Activated CD8-positive, alpha-beta memory T cell treated with anti-CD3 and anti-CD28 coated beads, Interleukin-2, amount 50 U/mL, for 4 hours (primary cell): Measurements from ENCODE around the gene C20orf204.
A peak's percentile ranks its signal among the peaks of the same experiment; 100 is the strongest.

Source experiments
- DNase-seq: peaks from one replicate; pipeline ENCODE4 v3.0.0-alpha.2; 2020

C20orf204 gene

DNA sequence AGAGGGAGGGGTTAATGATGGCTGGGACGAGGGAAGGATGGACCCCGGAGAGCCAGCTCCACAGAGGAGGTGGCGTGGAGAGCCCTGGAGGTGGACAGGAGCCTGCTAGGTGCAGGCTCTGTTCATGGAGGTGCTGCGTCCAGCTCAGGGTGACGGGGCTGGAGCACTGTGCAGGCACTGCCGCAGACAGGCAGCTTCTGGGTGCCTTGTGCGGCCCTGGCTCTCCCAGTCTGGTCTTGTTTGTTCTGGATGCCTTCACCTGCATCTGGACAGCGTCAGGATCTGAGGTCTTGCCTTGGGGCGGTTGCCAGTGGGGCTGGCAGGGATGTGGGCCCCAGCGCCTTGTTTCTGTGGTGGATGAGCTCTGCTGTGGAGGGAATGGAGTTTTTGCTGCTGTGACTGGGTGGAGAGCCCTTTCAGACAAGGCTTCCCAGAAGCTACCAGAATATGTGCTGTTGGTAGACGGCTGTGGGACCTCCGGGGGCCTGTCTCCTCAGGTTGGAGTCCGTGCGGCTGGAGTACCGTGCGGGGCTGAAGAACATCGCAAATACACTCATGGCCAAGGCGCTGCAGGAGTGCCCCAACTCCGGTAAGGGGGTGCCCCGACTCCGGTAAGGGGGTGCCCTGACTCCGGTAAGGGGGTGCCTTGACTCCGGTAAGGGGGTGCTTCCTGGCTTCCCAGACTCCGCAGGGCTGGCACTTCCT, 7.8 kb upstream of the C20orf204 start:
- DNase-seq, result no peak

DNA sequence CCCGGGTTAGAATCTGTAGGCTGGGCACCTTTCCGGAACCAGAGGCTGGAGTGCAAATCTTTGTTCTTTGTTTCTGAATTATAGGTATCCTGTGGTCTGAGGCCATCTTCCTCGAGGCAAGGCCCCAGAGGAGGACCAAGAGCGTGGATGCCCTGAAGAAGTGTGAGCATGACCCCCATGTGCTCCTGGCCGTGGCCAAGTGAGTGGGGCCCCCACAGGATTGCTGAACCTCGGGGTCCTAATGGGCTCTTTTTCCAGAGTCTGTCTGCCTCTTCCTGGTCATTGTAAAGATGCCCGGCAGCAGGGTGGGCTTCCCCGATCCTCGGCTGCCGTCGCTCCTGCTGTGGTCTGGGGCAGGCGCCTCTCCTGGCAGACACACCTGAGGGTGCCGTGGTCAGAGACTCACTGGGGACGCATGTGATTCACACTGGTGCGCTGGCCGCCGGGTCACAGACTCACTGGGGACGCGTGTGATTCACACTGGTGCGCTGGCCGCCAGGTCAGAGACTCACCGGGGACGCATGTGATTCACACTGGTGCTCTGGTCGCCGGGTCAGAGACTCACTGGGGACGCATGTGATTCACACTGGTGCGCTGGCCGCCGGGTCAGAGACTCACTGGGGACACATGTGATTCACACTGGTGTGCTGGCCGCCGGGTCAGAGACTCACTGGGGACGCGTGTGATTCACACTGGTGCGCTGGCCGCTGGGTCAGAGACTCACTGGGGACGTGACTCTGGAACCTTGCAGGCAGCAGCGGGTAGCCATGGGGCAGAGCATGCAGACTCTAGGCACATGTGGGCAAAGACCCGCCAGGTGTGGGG, 6.5 kb upstream of the C20orf204 start:
- DNase-seq, result no peak

DNA sequence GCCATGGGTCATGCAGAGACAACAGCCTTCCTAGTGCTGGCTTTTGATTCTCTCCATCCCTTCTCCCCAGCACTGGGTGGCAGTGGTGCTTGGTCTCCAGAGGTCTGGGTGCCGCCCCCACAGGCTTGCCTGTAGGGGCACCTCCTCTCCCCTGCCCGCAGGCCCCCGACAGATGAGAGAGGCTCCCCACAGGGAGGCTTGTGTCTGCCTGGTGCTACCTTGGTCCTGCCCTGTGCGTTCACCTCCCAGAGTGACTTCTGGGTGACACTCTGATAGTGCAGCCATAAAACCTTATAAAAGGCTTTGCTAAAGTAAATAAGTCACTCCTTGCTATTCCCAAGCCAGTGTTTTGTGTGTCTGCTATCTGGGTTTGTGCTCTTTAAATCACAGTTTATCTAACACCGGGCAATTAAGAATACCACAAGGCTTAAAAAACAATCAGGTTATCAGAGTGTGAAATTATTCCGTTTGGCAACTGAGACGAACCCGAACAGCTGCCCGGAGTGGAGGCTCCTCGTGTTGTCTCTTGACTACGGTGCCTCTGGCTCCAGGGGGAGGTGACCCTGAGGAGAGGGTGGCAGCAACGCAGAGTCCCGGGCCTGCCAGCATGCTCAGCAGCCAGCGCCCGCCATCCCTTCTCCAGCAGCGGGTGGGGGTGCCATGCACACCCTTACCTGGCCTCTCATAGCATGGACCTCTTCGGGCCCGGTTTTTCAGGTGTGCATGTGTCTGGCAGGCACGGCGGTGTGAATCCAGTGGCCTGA, 5.4 kb upstream of the C20orf204 start:
- no peak for DNase-seq

DNA sequence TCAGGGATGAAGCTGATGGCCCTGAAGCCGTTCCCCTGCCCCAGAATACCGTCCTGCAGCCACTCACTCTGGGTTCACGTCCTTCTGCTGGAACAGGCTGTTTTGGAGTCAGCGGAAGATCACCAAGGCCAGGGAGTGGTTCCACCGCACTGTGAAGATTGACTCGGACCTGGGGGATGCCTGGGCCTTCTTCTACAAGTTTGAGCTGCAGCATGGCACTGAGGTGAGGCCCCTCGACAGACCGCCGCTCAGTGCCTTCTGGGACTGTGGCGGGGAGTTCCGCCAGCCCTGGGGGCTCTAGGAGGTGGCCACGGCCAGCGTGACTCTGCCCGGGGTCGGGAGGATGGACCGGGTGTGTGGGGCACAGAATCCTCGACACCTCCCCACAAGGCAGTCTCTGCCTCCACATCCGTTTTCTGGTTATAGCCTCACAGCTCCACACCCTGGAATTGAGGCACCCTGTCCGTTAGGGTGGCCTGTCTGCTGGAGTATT, 4.1 kb upstream of the C20orf204 start:
- DNase-seq, result no peak

DNA sequence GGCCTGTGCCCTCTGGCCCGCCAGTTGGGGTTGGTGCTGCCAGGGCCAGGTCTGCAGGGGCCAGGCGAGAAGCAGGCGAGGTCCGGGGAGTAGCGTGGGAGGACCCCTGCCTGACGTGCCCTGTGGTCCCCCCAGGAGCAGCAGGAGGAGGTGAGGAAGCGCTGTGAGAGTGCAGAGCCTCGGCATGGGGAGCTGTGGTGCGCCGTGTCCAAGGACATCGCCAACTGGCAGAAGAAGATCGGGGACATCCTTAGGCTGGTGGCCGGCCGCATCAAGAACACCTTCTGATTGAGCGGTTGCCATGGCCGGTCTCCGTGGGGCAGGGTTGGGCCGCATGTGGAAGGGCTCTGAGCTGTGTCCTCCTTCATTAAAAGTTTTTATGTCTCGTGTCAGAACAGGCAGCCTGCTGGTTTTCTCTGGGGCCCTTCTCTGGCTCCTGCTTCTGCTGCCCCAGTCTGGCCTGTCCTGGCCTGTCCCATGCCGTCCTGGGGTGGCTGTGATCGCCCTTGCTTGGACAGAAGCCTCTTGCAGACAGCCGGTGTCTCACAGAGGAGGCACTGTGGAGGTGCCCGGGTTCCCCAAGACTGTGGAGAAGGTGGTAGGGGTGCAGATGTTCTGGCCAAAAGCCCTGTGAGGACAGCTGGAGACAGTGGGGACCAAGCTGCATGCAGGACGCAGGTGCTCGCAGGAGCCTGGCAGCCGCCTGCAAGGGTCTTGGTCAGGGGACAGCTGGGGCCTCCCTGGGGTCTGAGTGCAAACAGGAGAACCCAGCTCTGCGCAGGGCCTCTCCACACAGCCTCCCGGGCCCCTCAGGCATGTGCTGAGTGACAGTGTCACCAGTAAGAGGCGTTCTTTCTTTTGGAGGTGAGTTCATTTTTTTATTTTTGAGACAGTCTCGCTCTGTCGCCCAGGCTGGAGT, 3.0 kb upstream of the C20orf204 start:
- DNase-seq, result no peak

DNA sequence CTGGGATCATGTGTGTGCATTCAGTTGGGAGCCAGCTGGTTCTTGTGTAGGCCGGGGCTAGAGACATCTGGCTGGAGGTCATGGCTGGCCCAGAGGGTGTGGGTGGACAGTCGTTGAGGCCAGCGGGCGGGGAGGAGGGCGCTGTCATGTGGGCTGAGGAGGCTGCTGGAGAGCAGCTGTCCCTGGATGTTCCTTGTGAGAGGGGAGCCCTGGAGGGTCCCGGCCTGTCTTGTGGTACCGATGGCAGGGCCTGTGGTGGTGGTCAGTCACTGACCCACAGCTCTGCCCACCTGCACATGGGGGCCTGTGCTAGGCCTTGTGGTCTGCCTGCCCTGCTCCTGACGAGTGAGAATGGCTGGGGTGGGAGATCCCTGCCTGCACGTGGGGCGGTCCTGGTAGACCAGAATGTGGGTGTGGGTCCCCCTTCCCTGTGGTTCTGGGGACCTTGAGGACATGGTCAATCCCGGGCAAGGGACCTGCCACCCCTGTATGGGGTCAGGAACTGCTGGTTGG, 1.9 kb upstream of the C20orf204 start:
- DNase-seq, result no peak

DNA sequence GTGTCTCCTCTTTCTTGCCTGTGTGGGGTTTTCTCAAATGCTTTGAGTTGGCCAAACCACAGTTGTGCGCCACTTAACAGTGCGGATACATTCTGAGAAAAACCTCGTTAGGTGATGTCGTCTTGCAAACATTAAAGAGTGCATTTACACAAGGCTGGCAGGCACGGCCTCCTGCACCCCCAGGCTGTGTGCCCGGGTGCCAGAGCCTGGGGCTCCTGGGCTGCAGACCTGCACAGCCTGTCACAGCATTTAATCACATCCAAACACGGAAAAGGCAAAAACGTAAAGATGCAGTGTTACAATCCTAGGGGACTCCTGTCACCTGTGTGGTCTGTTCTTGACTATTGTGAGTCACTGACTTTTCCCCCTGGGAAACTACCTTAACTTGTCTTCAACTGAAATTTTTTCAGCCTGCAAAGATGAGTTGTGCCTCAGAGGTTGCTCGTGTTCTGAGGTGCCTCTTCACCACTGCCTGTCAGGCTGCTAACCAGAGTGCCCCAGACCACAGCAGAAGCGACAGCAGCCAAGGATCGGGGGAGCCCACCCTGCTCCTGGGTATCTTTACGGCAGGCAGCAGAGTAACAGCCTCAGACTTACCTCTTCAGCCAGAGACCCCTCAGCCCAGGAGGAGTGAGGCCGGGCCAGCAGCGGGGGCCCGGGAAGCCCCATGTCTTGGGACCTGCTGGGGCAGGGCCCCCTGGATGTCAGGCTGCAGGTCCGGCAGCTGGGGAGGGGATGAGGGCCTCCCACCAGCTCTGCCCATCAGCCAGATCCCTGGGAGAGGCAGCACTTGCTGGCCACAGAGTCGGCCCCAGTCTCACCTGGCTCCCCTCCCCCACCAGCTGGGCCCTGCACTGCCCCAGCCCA, 683 bp upstream of the C20orf204 start:
- DNase-seq, result peak; percentile 43

DNA sequence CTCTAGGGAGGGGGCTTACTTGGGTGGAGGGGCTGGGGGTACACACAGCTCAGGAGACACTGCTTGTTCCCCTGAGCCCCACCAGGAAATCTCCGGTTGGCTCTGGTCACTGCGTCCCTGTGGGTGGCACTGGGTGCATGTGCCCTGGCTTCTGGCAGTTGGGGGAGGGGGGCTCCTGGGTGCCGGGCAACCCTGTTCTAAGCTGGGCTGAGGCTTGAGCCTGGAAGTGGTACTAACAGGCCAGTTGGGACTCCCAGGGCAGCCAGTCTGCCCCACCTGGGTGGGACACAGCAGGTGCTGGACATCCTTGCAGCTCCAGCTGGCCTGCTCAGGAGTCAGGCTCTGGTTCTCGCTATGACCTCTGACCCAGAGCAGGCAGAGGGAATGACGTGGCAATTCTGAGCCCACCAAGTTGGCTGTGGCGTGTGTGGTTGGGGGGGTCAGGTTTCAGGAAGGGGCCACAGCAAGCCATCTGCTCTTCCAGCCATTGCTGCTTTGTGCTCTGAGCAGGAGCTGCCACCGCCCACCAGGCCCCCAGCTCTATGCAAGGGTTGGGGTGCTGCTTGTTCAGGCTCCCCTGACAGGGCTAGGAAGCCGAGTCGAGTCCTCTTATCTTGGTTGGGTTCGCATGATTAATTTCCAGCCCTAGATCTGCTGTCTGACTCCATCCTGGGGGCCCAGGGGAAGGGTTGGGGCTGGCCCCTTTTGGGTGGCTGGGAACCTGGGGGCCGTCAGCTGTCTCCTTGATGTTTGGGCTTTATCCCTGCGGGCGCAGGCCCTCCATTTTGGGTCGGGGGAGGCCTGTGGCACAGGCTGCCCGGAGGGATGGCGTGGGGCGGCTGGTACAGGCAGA, 590 bp downstream of the C20orf204 start:
- no peak for DNase-seq

DNA sequence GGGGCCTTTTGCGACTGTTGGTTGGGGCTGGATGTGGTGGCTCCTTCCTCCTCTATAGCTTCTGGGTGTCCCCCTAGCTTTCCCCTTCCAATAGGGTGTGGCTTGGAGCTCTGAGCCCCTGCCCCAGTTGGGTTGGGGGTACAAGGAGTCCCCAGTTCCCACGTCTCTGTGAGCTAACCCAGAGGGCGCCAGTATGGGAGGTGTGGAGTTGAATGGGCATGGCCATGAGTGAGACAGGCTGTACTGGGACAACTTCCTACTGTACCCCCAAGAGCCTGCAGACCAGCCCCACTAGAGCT, 1.2 kb downstream of the C20orf204 start:
- no peak for DNase-seq

DNA sequence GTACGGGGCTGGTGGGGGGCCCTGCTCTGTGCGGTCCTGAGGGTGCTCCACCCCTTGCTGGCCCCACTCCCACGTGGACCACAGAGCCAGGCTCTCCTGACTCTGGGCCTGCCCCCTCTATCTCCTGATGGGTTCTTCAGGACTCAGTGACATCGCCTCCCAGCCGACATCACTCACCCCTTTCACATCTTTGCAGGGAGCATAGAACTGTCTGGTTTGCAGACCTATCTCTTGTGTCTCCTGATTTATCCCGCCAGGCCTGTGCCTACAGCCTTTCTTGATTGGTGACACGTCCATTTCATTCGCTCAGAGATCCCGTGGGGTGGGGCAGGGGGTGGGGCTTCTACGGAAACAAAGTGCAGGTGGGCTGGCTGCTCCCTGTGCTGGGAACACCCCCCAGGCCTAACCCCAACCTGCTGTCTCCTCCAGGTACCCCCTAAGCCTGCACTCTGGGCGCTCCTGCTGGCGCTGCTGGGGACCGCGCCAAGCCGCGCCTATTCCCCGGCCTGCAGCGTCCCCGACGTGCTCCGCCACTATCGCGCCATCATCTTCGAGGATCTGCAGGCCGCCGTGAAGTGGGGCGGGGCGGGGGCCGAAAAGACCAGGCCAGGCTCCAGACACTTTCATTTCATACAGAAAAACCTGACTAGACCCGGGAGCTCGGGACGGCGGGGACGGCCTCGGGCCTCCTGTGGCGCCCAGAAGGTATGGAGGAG, 1.7 kb downstream of the C20orf204 start:
- DNase-seq, result no peak

DNA sequence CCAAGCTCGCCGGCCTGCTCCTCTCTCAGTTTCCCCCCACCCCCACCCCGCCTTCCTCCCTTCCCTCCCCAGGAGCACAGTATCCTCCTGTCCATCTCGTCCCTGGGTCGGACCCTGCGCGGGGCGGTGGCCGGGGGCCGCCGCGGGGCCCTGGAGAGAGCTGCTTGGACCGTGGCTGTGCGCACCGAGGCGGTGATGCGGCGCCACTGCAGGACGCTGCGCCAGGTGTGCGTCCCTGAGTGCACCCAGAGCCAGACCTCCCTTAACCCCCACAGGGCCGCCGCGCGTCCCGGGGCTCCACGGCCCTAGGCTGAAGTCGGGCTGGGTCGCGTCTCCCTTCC, 2.2 kb downstream of the C20orf204 start:
- DNase-seq, result no peak

DNA sequence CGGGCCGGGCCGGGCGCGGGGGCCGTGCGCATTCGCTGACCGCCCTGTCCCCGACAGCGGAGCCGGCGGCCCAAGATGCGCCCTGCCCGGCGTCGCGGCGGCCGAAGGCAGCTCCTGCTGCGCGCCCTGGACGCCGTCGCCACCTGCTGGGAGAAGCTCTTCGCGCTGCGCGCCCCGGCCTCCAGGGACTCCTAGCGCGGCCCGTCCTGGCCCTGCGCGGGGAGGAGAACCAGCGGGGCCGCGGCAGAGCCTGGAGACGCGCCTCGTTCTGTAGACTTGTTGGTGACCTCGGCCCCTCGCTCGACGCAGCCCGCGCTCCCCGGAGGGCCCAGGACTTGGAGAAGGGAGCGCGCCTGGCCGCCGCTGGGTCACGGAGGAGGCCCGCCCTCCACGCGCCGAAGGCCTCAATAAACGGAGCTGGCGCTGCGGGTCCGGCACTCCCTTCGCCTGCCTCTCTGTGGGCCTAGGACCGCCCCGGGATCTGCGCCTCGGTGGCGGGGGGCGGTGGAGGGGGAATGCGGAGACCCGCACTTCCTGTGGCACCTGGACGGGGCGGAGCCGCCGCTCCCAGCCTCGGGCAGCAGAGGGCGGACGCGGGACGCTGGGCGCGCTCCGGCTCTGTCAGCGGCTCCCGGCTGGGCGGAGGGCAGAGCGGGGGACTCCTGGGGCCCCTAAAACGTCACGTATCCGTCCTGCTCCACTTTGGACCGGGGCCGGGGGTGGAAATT, 2.7 kb downstream of the C20orf204 start:
- DNase-seq, result peak; percentile 80

DNA sequence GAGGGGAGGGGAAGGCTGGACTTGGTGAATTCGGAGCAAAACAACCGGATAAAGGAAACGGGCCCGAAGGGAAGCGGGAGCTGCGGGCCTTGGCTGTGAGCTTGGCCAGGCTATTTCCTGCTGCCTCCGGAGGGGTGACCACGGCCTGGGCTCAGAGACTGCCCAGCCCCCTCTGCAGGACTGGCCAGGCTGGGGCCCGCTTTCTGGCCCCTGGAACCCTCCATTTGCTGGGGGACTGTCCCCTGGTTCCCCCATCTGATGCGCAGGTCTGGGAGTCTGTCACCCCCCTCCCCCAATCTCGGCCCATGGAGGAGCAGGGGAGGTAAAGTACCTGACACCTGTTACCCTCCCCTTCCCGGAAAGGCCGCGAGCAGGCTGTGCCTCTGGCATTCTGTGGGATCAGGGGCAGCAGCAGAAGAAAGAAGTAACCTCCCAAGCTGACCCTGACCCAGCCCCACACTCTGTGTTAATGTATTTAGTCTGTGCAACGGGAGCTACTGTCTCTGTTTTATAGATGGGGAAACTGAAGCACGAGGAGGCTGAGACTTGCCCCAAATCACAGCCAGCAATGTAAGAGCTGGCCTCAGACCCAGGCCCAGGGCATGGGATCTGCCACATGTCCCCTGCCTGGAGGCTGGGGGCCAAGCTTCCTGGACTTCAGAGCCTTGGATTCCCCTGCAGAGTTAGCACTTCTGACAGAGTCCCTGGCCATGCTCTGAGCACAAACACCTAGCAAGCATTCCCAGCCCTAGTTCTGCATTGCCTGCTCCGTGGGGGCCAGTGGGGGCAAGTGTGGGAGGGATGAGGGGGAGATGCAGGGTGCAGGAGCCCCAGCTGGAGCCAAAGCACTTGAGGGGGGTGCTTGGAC, 3.5 kb downstream of the C20orf204 start:
- DNase-seq, result no peak

DNA sequence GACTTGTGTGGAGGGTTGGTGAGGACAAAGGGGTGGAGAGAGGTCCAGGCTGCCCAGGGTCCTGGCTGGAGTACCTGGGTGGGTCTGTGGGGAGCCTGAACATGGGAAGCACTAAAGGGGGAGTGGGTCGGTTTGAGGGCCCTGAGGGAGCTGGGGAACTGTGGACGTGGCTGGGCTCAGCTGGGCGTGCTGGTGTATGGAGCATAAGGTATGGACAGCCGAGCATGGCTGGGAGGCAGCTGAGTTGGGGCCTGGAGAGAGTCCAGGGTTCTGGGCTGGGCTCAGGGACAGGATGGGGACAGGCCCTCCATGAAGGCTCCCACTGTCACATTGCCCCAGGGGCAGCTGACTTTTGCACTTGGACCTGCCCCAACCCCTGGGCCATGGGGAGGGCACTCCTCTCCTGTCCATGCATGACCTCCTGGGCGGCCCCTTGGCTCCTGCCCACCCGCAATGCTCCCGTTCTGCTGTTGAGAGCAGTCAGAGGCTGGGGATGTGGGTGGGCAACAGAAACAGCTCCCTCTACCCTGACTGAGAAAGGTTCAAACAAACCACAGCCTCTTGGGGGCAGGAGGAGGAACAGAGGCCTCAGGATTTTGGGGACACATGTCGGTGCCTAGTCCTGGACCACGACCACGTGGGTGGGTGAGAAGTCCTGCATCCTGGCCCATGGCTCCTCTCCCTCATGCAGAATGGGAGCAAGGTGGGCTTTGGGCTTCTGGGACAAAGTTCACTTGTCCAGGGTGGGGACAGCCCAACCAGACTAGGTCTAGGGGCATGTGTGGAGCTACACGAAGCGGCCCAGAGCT, 4.5 kb downstream of the C20orf204 start:
- DNase-seq, result no peak

DNA sequence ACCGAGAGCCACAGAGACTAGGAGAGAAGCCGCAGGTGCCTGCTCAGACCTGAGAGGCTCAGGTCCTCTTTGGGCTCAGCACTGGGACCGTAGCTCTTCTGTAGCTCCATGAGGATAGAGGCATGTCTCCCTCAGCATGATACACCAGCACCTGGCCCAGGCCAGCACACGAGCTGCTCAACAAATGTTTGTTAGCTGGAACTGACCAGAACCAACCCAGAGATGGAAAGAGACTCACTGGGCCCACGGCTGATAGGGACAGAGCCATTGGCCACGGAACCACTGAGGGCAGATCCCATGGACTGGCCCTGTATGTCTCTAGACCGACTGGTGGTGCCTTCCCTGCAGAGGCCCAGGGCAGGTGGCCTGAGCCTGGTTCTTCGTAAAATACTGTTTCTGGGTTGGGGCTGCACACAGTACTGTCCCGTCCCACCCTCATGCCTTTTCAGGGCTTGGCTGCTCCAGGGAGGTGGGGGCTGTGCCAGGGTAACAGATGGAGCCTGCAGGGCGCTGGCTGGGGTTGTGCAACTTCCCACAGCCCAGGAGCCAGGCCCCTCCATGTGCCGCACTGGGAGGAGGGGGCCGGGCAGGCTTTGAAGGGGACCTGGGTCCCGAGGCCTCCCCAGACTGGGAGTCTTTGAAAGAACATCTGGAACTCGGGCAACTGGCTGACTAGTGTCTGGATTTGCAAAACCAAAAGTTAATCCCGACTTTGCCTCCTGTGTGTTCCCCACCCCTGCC, 5.2 kb downstream of the C20orf204 start:
- no peak for DNase-seq

DNA sequence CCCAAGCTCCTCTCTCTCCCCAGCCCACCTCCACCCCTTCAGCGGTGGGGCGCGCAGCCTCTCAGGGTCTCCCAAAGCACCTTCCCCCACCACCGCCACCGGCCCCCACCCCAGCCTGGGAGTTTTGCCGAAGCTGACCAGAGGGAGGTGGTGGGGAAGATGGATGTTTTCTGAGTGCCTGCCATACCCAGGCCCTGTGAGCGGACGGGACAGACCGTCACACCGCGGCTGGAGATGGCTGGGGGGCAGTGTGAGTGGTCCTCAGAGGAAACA, 5.7 kb downstream of the C20orf204 start:
- no peak for DNase-seq
